AG10803 (cell line): ENCODE measurements around the gene PDZD8.

Source experiments
- DNase-seq: peaks from one replicate; pipeline ENCODE4 v3.0.0; 2010; ENCODE audit warnings: low read depth
- H3K4me3 ChIP-seq: 2 replicates; pipeline ENCODE4 v1.5.1; 2011; ENCODE audit warnings: mild to moderate bottlenecking, low read length, control low read depth
- CTCF ChIP-seq: conservative IDR thresholded peaks from 2 replicates; pipeline ENCODE4 v1.5.1; 2011; ENCODE audit warnings: mild to moderate bottlenecking, low read length, control low read depth, inconsistent platforms

PDZD8 gene

GRCh38 chr10:117275121-117275520 is 100.1 kb downstream of the PDZD8 start:
- DNase-seq, result no peak
- no peak overlapping the region for H3K4me3 ChIP-seq
- no peak for TF ChIP-seq CTCF

DNA sequence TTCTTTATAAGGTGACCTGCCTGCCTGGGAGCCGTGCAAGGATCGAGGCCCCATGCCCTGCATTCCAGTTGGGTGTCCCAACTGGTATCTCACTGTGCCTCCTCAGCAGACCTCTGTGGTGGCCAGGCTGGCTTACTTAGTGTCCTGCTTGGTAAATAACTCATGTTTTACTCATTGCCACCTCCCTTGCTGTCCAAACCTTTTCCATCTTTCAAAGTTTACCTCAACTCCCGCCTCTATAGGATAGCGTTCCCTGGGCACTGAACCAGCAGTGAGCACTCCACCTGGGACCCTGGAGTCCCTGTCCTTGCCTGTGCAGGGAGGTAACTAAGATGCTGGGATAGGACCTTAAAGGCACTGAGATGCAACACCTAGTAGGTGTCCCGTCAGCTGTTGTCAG is 100.7 kb downstream of the PDZD8 start:
- TF ChIP-seq CTCF, result no peak
- no peak for DNase-seq
- H3K4me3 ChIP-seq, result no peak overlapping the region

DNA sequence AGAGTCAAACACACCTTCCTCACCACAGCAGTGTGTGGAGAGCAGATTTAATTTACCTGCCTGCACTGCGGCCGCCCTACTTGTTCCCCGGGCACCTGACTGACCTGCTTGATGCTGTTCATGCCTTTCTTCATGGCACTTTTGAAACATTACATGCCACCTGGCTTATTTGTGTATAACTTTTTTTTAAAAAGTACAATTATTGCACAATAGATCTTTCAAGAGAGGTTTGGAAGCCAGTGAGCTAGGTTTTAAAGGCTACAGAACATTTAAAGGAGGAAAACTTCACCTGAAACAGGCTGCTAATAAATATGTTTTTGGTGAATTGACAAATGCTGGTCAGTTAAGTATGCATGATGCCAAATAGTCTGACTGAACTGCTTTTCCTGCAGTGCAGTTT is 101.3 kb downstream of the PDZD8 start:
- no peak for DNase-seq
- H3K4me3 ChIP-seq, result no peak overlapping the region
- TF ChIP-seq CTCF, result no peak

DNA sequence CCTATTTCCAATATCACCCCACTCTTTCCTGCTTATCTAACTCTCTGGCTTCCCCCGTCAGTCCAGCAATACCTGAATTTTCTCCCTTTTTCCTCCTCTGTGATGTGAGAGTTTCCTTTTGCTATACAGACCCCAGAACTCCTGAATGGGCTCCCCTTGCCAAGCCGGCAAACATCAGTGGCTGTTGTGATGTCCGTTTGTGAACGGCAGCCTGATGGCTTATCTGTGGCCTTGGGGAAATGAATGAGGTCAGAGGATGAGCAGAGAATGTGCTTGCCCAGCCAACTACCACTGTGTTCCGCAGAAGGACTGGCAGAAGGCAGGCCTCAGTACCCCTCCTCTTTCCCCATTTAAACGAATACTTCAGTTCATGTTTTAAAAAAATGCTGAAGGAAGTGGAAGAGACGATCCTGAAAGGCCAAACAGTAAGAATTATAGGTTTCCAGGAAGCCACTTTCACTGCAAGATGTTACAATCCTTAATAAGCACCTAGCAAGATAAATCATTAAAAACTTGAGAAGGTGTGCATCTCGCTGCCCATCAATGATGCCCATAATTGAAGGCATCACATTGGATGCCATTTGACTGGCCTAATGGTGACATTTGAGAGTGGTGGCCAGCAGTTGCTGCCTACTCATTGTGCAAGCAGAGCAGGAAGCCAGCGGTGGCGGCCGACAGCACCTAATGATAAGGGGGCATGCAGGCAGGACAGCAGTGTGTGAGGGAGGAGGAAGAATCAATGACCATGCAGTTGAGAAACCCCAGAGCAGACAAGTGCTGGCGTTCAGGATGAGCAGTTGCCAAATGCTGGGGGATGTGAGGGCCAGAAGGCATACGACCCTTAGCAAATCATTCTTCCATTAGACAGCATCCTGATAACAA is 102.8 kb downstream of the PDZD8 start:
- H3K4me3 ChIP-seq, result no peak overlapping the region
- no peak for DNase-seq
- no peak for TF ChIP-seq CTCF

DNA sequence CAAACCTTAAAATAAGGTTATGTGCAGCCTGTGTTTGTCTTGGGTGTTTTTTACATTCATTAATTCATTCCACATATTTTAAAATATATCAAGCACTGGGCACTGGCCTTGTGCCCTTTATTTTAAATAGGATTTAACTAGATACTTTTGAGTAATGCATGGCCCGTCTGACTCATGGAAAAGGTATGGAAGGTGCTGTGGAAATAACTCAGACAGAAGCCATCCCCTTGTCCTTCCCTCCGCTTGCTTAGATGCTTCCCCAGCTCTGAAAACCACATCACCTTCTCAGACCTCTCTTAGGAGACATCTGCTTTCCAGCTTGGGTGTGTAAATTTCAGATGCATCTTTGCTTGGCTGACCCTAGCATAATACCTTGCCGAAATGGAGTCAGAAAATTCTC is 103.8 kb downstream of the PDZD8 start:
- H3K4me3 ChIP-seq, result no peak overlapping the region
- no peak for TF ChIP-seq CTCF
- peak; percentile 20 for DNase-seq

DNA sequence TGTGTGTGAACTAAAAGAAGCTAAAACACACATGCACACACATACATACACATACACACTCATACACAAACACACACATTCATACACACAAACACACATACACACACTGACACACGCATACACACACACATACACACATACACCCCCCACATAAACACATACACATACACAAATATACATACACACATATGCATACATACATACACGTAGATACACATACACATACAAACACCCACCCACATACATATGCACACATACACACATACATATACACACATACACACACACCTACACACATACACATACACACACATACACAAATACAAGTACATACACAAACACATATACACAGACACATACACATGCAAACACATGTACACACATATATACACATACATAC is 106.3 kb downstream of the PDZD8 start:
- H3K4me3 ChIP-seq, result no peak overlapping the region
- TF ChIP-seq CTCF, result no peak
- no peak for DNase-seq

- TF ChIP-seq CTCF, result no peak
- H3K4me3 ChIP-seq, result no peak overlapping the region
- DNase-seq, result no peak
Measured at GRCh38 chr10:117268258-117268657, 107.0 kb downstream of the PDZD8 start.
